Testis (tissue), 2 donors: Measurements from ENCODE around the gene PCSK6.

Source experiments
- POLR2A ChIP-seq: fragments of 450-650 bp; IDR thresholded peaks from one replicate; pipeline ENCODE4 v1.6.1; 2017; ENCODE audit warnings: antibody characterized with exemption, mild to moderate bottlenecking, moderate library complexity
- TF ChIP-seq, protein P1 (sequence below), 3 experiments: fragments of 450-650 bp in 2 of 3; fragments of 200-600 bp in 1 of 3; sonication (generic) in 1 of 3; IDR thresholded peaks; one replicate each; pipeline ENCODE4 v1.5.1; 2016 to 2019; ENCODE audit warnings: antibody characterized with exemption in 3 of 3, mild to moderate bottlenecking in 2 of 3, moderate library complexity in 1 of 3

GRCh38 chr15:101296418-101297405 lies 192.8 kb downstream of the PCSK6 start:
- TF ChIP-seq, protein P1, sequence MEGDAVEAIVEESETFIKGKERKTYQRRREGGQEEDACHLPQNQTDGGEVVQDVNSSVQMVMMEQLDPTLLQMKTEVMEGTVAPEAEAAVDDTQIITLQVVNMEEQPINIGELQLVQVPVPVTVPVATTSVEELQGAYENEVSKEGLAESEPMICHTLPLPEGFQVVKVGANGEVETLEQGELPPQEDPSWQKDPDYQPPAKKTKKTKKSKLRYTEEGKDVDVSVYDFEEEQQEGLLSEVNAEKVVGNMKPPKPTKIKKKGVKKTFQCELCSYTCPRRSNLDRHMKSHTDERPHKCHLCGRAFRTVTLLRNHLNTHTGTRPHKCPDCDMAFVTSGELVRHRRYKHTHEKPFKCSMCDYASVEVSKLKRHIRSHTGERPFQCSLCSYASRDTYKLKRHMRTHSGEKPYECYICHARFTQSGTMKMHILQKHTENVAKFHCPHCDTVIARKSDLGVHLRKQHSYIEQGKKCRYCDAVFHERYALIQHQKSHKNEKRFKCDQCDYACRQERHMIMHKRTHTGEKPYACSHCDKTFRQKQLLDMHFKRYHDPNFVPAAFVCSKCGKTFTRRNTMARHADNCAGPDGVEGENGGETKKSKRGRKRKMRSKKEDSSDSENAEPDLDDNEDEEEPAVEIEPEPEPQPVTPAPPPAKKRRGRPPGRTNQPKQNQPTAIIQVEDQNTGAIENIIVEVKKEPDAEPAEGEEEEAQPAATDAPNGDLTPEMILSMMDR (IDR thresholded peaks at IDR 0.05): no peak
- TF ChIP-seq POLR2A: no peak
